HG03439 (cell line): Measurements from ENCODE around the gene GULP1.
"Not testable (repeated sequence)": the region's sequence is repeated elsewhere in the genome, so short reads cannot be mapped to it uniquely, and the experiment has no call there.

Experiments
- ATAC-seq: cut with Tn5 transposase; IDR thresholded peaks from one replicate; pipeline ENCODE4 v1.9.1; 2021; ENCODE audit warnings: mild to moderate bottlenecking, moderate library complexity; ENCODE audit not compliant: unreplicated experiment

GULP1 gene

DNA sequence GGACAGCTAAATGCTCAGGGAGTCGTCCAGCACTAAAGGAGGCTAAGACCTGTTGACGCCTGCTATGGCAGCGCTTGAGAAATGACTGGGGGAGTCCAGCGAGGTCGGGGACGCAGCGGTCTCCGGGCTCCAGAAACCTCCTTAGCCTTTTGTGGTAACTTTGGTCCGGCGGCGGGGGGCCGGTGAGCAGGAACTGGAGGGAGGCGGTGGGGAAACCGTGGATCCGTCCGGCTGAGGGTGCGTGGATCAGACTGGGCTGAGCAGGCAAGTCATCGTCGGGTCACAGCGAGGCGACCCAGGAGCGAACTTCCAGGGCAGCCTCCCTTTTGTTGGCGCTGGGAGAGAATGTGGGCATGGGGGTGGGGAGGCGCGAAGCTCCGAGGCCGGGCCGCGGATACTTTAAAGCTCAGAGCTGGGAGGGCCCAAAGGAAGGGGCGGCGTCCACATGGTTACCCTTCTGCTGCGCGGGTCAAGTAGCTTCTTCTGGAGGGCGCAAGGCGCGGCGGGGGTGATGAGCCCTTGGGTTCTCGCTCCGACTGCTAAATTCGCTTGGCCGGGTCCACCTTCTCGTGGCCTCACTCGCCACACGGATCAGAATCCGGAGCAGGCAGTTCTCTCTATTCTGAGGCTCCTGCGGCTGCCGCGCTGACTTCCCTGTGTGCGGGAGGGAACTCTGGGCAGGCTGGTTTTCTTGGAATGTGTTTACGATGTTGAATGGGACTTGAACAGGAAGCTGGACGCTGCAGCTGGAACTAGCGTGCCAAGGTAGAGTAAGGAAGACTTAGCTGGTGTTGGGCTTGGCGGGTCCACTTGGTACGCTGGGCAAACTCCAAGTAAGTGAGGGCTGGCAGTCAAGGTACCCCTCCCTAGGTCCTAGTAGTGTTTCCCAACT lies 920 bp downstream of the GULP1 start:
- ATAC-seq, result no peak

DNA sequence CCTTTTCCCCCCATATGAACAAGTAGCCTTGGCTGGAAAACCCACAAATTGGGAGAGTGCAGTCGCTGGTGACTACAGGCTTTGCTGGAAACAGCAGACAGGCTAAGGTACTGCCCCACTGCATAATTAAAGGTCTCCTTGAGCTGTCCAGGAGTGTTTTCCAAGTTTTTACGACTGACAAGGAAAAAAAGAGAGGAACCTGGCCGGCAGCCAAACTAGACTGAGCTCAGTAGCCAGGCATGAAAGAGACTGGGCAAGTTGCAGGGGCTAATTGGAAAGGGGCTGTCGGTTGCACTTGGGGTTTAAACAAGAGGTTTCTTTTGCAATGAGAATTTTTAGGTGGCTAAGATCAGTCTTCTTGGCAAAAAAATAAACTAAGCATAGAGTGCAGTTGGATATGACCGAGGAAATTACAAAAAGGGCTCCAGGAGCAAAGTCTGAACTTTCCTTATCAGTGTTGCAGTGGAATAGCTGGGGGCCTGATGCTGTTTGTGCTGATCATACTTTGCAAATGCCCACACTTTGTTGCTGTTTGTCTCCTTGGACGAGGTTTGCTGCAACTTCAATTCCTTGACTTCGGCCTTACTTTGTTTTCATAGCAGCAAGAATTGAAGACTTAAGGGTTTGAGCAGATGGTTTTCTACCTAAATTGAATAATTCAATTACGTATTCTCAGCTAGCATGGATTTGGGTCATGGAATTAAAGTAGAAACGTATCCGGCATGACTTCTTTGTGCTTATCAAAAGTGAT lies 2.1 kb downstream of the GULP1 start:
- ATAC-seq, result no peak

DNA sequence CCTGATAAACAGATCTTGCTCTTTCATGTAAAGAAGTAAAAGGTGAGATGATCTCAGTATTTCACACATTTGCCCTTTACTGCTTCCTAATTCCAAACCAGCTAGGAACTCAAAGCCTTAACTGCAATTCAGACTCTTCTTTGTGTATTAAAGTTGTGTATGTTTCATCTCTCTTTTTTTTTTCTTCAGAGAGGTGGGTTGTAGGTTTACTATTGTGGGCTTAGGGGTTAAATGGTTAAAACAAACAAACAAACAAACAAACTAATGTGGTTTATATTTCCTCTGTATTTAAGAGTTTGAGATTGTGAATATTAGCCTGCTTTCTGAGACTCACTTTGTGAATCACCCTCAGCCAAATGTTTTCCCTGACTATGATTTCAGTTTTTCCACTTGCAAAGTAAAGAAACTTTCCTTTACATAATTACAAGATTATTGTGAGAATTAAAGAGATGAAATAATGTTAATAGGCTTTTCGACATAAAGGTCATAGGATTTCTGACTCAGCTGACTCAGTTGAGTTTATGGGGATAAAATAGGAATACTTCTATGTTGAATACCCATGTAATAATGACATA lies 2.8 kb downstream of the GULP1 start:
- no peak for ATAC-seq

GRCh38 chr2:188295067-188295685 lies 3.5 kb downstream of the GULP1 start:
- no peak for ATAC-seq

DNA sequence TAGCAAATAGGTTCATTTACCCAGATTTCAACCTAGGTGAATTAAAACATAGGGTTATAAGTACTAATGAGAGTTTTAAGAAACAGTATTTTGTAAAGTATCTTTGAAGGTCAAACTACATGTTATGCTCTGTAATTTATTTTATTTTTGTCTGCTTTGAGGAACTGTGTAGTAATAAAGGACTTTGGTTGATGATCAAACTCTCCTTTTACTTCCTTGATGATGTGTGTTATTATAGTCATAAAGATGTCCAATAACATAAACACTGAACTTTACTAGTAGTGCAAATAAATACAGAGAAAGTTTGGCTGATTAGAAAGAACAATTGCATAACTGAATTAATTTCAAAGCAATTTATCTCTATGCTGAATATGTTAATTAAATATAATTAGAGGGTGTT lies 6.3 kb downstream of the GULP1 start:
- ATAC-seq, result no peak

- not testable (repeated sequence) for ATAC-seq
Observed at GRCh38 chr2:188298937-188299371, 7.3 kb downstream of the GULP1 start.

DNA sequence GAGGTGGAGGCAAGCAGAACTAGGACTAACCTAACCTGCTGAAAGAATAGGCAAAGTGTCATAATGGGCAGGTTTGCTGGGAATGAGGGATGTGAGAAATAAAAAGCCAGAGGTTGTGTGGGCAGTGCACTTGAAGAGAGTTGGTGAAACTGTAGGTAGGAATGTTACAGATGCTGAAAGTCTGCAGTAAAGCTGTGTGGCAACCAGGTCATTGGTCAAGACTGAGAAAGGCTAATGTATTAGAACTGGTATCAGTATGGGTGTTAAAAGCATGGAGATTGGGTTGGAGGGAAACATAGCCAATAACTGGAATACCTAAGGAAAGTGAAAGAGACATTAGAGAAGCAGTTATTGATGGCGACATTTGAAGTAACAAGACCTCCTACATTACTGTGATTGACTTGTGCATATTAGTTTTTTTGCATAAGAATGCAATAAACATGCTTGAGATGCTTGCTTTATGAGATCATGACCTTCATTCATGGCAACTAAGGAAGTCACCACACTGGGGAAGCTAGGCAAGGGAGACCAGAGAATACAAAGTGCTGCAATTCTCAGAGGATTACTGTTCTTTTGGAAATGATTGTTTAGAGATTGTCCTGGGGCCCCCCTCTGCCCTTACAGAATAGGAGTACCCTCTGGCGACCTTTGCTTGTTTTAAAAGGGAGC lies 11.8 kb downstream of the GULP1 start:
- no peak for ATAC-seq

GRCh38 chr2:188305271-188305670 lies 13.6 kb downstream of the GULP1 start:
- ATAC-seq, result no peak

- ATAC-seq, result no peak
Observed at GRCh38 chr2:188306271-188306670, 14.6 kb downstream of the GULP1 start.

GRCh38 chr2:188307850-188308283 lies 16.2 kb downstream of the GULP1 start:
- ATAC-seq, result no peak

GRCh38 chr2:188308483-188308882 lies 16.8 kb downstream of the GULP1 start:
- ATAC-seq, result no peak

DNA sequence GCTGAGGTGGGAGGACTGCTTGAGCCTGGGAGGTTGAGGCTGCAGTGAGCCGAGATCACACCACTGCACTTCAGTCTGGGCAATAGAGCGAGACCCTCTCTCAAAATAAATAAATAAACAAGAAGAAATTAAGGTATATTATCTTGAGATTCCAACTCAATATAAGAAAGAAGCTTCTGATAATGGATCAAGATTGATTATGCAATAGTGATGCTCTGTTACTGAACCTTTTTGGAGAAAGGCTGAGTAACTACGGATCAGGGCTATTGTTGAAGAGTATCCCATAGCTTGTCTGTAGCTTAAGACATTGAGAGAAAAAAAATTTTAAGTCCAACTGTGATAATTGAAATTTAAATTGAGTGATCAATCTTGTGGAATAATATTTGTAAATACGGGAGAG lies 17.7 kb downstream of the GULP1 start:
- no peak for ATAC-seq

GRCh38 chr2:188314314-188315054 lies 22.8 kb downstream of the GULP1 start:
- no peak for ATAC-seq

DNA sequence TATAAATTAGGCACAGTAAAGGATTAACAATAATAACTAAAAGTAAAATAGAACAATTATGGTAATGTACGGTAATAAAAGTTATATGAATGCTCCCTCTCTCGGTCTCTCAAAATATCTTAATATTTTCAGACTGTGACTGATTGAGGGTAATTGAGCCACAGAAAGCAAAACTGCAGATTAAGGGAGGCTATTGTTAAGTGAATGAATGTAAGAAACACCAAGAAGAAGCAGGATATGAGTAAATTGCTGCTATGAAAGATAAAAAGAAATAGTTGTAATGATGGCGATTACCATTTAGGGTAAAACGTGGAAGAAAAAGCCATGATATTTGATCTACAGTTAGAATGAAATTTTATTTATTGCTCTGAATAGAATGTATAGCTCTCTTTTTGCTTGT lies 24.1 kb downstream of the GULP1 start:
- no peak for ATAC-seq

GRCh38 chr2:188316342-188316741 lies 24.7 kb downstream of the GULP1 start:
- ATAC-seq, result no peak

- ATAC-seq, result no peak
Observed at GRCh38 chr2:188316791-188317423, 25.2 kb downstream of the GULP1 start.

DNA sequence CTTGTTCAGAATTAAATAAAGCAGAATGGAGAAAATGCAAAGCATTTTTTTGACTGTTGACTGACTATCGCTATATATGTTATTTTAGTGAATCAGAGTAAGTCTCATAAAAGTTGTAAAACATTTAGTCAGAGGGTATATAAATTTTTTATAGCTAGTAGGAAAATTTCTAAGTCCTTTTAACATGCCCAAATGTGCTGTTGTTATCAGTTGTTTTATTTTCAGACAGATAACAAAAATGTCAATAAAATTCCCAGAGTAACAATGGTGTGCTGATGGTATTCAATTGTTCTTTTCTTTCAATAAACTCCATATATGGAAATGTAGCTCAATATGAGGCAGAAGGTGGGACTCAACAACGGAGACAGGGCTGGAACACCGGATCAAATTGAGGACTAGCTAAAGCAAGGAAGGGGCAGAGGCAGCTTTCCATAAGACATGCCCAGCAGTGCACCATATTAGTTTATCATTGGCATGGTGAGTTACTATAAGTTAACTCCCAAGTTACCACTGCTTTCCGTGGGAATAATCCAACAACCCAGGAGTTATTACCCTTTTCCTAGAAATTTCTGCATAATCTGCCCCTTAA lies 26.6 kb downstream of the GULP1 start:
- ATAC-seq, result no peak

- no peak for ATAC-seq
Observed at GRCh38 chr2:188319838-188320237, 28.2 kb downstream of the GULP1 start.

DNA sequence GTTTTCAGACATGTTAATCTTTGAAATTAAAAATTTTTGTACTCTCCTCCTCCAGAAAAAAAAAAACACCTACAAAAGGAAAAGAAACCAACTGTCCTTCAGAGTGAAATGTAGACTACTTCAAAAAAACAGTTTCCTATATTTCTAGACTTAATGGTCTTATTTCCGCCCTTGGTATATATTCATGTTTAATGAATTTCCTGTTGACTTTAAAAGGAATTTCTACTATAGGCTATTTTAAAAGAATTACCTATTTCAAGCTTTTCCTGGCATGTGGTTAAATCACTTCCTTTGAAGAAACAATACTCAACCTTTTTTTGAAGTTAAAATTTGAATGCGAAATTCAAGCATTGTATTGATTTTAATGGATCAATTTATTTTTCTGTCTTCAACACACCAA lies 29.2 kb downstream of the GULP1 start:
- no peak for ATAC-seq
